Fibroblast of skin of left biceps (primary cell): ENCODE data around the gene GLB1L3.
"Not testable (repeated sequence)": the region's sequence is repeated elsewhere in the genome, so short reads cannot be mapped to it uniquely, and the experiment has no call there.

Experiments
- DNase-seq, 2 experiments: peaks; one replicate each; pipeline ENCODE4 v3.0.0-alpha.2; 2013; ENCODE audit warnings: low read depth in 2 of 2

Gene GLB1L3

GRCh38 chr11:134343646-134344045, 67.5 kb downstream of the GLB1L3 start:
- no peak for DNase-seq

GRCh38 chr11:134344497-134345236, 68.5 kb downstream of the GLB1L3 start:
- not testable (repeated sequence) for DNase-seq

- no peak for DNase-seq
Measured at GRCh38 chr11:134345237-134345550, 69.0 kb downstream of the GLB1L3 start.

- DNase-seq: no peak
Measured at GRCh38 chr11:134346101-134346975, 70.2 kb downstream of the GLB1L3 start.

- DNase-seq: no peak
Measured at GRCh38 chr11:134346976-134347350, 70.8 kb downstream of the GLB1L3 start.

GRCh38 chr11:134347441-134347840, 71.3 kb downstream of the GLB1L3 start:
- no peak for DNase-seq

- DNase-seq: no peak
Measured at GRCh38 chr11:134349109-134349801, 73.1 kb downstream of the GLB1L3 start.

- no peak for DNase-seq
Measured at GRCh38 chr11:134349802-134350355, 73.7 kb downstream of the GLB1L3 start.

- no peak for DNase-seq
Measured at GRCh38 chr11:134350381-134350780, 74.2 kb downstream of the GLB1L3 start.

GRCh38 chr11:134352111-134352510, 75.9 kb downstream of the GLB1L3 start:
- no peak for DNase-seq

- no peak for DNase-seq
Measured at GRCh38 chr11:134355136-134355535, 79.0 kb downstream of the GLB1L3 start.

GRCh38 chr11:134355656-134356055, 79.5 kb downstream of the GLB1L3 start:
- no peak for DNase-seq

- DNase-seq: no peak
Measured at GRCh38 chr11:134356656-134357544, 80.7 kb downstream of the GLB1L3 start.

GRCh38 chr11:134357545-134357839, 81.3 kb downstream of the GLB1L3 start:
- no peak for DNase-seq

- no peak for DNase-seq
Measured at GRCh38 chr11:134358165-134358855, 82.1 kb downstream of the GLB1L3 start.

- no peak for DNase-seq
Measured at GRCh38 chr11:134358856-134359490, 82.8 kb downstream of the GLB1L3 start.

- DNase-seq: no peak
Measured at GRCh38 chr11:134359646-134360045, 83.5 kb downstream of the GLB1L3 start.

- peak; percentile 2 to 10 for DNase-seq
Measured at GRCh38 chr11:134360050-134360835, 84.1 kb downstream of the GLB1L3 start.

- DNase-seq: no peak
Measured at GRCh38 chr11:134361661-134362060, 85.5 kb downstream of the GLB1L3 start.
